ENCODE data around the gene RAB14.

- no peak for TF ChIP-seq CTCF (IDR thresholded peaks at IDR 0.05)
- TF ChIP-seq EZH2 (IDR thresholded peaks at IDR 0.05; ENCODE audit: borderline replicate concordance, insufficient read depth, low read depth, low read length, poor library complexity, severe bottlenecking) = no peak
These were observed 28.6 kb upstream of the RAB14 start for GRCh38 chr9:121230256-121230655.
